DOHH2 (cell line): Measurements from ENCODE around the gene RHOT2.

Source experiments
- CTCF ChIP-seq: fragments of 200-600 bp; sonication (generic); IDR thresholded peaks from one replicate; pipeline ENCODE4 v1.5.1; 2014; ENCODE audit warnings: antibody characterized with exemption, mild to moderate bottlenecking, low read depth, low read length; ENCODE audit not compliant: poor library complexity, severe bottlenecking
- EZH2phosphoT487 ChIP-seq: fragments of 200-600 bp; sonication (generic); IDR thresholded peaks from 2 replicates; pipeline ENCODE4 v1.6.1; 2017; ENCODE audit warnings: borderline replicate concordance, mild to moderate bottlenecking, antibody characterized with exemption, low read length, moderate library complexity, mixed read lengths

DNA sequence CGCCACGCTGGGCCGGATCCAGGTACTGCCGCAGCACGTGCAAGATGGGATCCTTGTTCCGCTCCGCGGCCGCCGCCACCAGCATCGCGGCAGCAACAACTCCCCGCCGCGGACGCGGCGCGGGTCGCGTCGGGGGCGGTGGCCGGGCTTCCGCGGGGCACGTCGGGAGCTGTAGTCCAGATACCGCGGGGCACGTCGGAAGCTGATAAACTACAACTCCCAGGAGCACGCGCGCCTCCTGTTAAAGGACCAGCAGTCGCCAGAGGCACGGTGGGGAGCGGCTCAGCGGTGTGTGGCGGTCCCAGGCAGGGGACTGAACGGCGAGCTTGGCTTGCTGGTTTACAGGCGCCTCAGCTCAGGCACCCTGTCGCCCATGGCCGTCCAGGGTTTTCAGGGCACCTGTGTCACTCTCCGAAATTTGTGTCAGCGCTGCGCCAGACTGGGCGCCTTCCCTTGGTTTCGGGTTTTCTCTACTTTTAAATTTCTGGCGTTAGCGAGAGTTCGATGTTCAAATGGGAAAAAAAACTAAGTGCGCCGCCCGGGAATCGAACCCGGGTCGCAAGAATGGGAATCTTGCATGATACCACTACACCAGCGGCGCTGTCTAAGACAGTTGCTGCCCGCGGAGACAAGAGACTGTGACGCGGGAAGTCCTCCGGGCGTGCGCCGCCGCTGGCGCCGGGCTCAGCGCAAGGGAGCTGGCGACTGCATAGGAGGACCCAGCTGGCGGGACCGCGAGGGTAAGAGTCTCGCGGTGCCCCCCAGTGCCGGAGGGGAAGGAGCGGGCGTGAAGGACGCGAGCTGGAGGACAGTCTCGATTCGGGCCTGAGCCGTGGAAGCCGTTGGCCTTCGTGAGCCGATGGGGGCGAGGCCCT lies 31.5 kb upstream of the RHOT2 start, which contains the start of gene METTL26:
- TF ChIP-seq CTCF (no peak), EZH2phosphoT487 (no peak)
